Lung (tissue), 12 donors: ENCODE measurements around the gene AP4E1. TPM values are rescaled to one million over a fixed set of nuclear protein-coding genes. Genes with fewer than 3 reads are reported as not detected.

Experiments
- ATAC-seq: fragments of 200-7000 bp; cut with Tn5 transposase; one replicate; pipeline ENCODE4 v1.9.1; 2020; ENCODE audit warnings: moderate number of reproducible peaks; ENCODE audit not compliant: insufficient read depth, low FRiP score
- DNase-seq, 3 donors: peaks; one replicate each; pipeline ENCODE4 v3.0.0-alpha.2; 2013 to 2017
- H3K27ac ChIP-seq, 2 donors: one replicate each; pipeline ENCODE4 v1.5.1; 2013; ENCODE audit warnings: mild to moderate bottlenecking in 2 of 2, moderate library complexity in 2 of 2, control low read depth in 1 of 2, inconsistent platforms in 1 of 2, low read depth in 1 of 2, low read length in 1 of 2
- H3K27me3 ChIP-seq, 3 donors: one replicate each; pipeline ENCODE4 v1.5.1; 2013; ENCODE audit warnings: low read length in 2 of 3; ENCODE audit not compliant: control insufficient read depth in 3 of 3, insufficient read depth in 3 of 3
- H3K36me3 ChIP-seq, 4 donors: one replicate each; pipeline ENCODE4 v1.5.1; 2013; ENCODE audit warnings: low read length in 4 of 4, mild to moderate bottlenecking in 1 of 4, moderate library complexity in 1 of 4; ENCODE audit not compliant: control insufficient read depth in 4 of 4, insufficient read depth in 4 of 4
- H3K4me1 ChIP-seq, 5 donors: one replicate each; pipeline ENCODE4 v1.5.1; 2013; ENCODE audit warnings: low read length in 5 of 5, mild to moderate bottlenecking in 2 of 5, moderate library complexity in 1 of 5; ENCODE audit not compliant: control insufficient read depth in 5 of 5, insufficient read depth in 5 of 5
- H3K4me3 ChIP-seq: one replicate; pipeline ENCODE4 v1.5.1; 2013; ENCODE audit warnings: mild to moderate bottlenecking, control low read depth, moderate library complexity
- H3K9ac ChIP-seq, 2 donors: one replicate each; pipeline ENCODE4 v1.5.1; 2013; ENCODE audit warnings: low read length in 2 of 2, control low read depth in 1 of 2; ENCODE audit not compliant: insufficient read depth in 1 of 2
- H3K9me3 ChIP-seq, 4 donors: one replicate each; pipeline ENCODE4 v1.5.1; 2013; ENCODE audit warnings: low read length in 3 of 4, mild to moderate bottlenecking in 1 of 4, moderate library complexity in 1 of 4; ENCODE audit not compliant: control insufficient read depth in 4 of 4, insufficient read depth in 3 of 4
- WGBS, 2 donors: extraction: QIAGEN DNeasy Blood & Tissue Kit; methylation state at CpG; one replicate each; pipeline ENCODE4 v1.1.7; 2013; 5-methylcytosine and 5-hydroxymethylcytosine counted together
- polyA plus RNA-seq, 2 donors: library from polyadenylated mRNA; stranded (reverse); fragments of 200-250 nt; gene quantifications; one replicate each; pipeline ENCODE4 v1.2.1, GENCODE V29; 2013
- total RNA-seq, 2 donors: library from RNA; depleted of rRNA in 1 of 2; stranded (reverse); fragments of >200 nt in 1 of 2; gene quantifications; one replicate each; pipeline ENCODE4 v1.2.1, GENCODE V29; 2014 to 2021
- TF ChIP-seq, protein P1 (sequence below): IDR thresholded peaks from 2 replicates; pipeline ENCODE4 v1.5.1; 2012; ENCODE audit warnings: mild to moderate bottlenecking; ENCODE audit errors: control extremely low read depth, extremely low read depth
- donor health status: control.
- donor health status: control.
- donor health status: Bipolar disorder and iron deficiency.
- donor health status: healthy.
- donor health status: DM: yes; HTN: yes; CAD: no.

Gene AP4E1
- total and polyA plus RNA-seq, 4 donors = 2.2 to 12.7 (median 6.7) TPM

DNA sequence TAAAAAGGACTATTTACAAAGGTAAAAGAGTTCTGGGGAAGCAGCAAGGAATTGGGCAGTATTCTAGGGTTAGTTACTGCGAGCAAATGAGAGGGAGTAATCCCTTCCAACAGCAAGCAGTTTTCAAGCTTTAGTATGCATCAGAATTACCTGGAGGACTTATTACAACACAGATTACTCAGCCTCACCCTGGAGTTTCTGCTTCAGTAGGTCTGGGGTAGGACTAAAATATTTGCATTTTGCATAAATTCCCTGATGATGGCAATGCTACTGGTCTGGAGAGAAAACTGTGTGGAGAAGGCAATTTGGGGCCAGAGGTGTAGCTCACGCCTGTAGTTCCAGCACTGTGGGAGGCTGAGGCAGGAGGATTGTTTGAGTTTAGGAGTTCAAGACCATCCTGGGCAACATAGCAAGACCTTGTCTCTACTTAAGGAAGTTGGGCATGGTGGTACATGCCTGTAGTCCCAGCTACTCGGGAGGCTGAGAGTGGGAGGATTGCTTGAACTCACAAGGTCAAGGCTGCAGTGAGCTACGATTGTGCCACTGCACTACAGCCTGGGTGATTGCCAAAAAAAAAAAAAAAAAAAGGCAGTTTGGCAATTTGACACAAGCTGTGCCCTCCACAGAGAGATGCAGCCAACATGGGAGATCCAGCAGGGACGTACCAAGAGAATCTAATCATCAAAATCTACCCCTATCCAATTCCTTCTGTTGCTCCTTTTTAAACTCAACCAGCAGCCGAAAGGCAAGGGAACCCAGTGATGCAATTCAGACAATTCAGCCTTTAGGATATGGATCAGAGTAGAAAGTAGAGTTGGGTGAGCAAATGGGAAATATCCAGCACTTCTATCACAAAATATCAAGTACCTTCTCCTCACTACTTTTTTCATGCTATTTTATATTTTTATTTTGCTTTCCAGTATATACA is 27.1 kb upstream of the AP4E1 start:
- DNase-seq = no peak
- Histone ChIP-seq H3K27me3 (no peaks in the 10 kb centered on the region), H3K27ac (peak overlapping the region in 1 of 2 donors; percentile 47), H3K9me3 (no peaks in the 10 kb centered on the region), H3K9ac (no peak overlapping the region), H3K4me3 (no peak overlapping the region), H3K36me3 (no peaks in the 10 kb centered on the region), H3K4me1 (peaks cover 0 to 4% (median 0%) of the 10 kb centered on the region in 5 donors)
- 44 to 59% methylated on average over 6 of the region's 6 CpGs for WGBS, 2 donors
- ATAC-seq = no peak
- TF ChIP-seq, protein P1, sequence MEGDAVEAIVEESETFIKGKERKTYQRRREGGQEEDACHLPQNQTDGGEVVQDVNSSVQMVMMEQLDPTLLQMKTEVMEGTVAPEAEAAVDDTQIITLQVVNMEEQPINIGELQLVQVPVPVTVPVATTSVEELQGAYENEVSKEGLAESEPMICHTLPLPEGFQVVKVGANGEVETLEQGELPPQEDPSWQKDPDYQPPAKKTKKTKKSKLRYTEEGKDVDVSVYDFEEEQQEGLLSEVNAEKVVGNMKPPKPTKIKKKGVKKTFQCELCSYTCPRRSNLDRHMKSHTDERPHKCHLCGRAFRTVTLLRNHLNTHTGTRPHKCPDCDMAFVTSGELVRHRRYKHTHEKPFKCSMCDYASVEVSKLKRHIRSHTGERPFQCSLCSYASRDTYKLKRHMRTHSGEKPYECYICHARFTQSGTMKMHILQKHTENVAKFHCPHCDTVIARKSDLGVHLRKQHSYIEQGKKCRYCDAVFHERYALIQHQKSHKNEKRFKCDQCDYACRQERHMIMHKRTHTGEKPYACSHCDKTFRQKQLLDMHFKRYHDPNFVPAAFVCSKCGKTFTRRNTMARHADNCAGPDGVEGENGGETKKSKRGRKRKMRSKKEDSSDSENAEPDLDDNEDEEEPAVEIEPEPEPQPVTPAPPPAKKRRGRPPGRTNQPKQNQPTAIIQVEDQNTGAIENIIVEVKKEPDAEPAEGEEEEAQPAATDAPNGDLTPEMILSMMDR = no peak

DNA sequence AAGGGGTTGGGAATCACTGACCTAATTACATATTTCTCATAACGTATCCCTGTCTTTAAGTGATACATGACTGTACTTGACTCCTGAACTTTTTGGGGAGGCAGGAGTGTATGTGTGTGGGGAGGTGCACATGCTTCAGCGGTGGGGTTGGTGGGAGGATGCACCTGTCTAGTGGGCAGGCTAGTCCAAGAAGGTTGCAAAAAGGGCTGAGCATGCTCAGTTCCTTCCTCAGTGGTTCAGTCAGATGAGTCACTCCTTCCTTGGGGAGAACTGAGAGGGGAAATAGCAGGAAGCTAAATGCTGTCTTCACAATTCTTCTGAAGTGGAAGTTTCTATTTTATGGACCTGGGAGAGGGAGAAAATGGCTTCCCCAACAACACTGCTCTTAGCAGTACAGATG is 24.6 kb upstream of the AP4E1 start:
- H3K27ac ChIP-seq = no peak overlapping the region
- WGBS, 2 donors = 33 to 49% methylated on average over 2 of the region's 2 CpGs

DNA sequence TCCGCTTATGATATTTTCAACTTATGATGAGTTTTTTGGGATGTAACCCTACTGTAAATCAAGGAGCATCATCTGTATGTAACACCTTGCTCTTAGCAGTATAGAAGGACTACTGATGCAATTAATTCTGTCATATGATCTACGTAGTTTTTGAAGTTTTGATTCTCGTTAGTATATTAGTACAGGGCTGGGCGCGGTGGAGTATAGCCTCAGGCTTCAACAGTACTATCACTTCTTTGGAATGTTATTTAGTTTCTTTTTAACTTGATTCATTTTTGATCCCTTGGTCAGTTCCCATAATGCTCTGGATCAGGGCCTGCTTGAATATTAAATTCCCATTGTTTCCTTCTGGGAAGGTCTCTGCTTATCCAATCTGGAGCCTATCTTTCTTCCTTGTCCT is 23.9 kb upstream of the AP4E1 start:
- no peak for DNase-seq
- no peaks in the 10 kb centered on the region for H3K36me3 ChIP-seq
- WGBS, 2 donors = 89 to 90% methylated on average over 5 of the region's 5 CpGs
- no peaks in the 10 kb centered on the region for H3K9me3 ChIP-seq
- TF ChIP-seq, protein P1 = no peak
- H3K4me3 ChIP-seq = no peak overlapping the region
- peaks cover 0 to 4% (median 0%) of the 10 kb centered on the region in 5 donors for H3K4me1 ChIP-seq
- peak overlapping the region in 1 of 2 donors; percentile 16 for H3K27ac ChIP-seq
- no peaks in the 10 kb centered on the region for H3K27me3 ChIP-seq
- ATAC-seq = no peak
- no peak overlapping the region for H3K9ac ChIP-seq

More for the DNA sequence above, 24.6 kb upstream of the AP4E1 start:
- DNase-seq = no peak
- peaks cover 0 to 4% (median 0%) of the 10 kb centered on the region in 5 donors for H3K4me1 ChIP-seq
- no peak overlapping the region for H3K4me3 ChIP-seq
- H3K9ac ChIP-seq = no peak overlapping the region
- H3K27me3 ChIP-seq = no peaks in the 10 kb centered on the region
- no peak for ATAC-seq
- H3K36me3 ChIP-seq = no peaks in the 10 kb centered on the region
- no peaks in the 10 kb centered on the region for H3K9me3 ChIP-seq
- TF ChIP-seq, protein P1 = no peak

DNA sequence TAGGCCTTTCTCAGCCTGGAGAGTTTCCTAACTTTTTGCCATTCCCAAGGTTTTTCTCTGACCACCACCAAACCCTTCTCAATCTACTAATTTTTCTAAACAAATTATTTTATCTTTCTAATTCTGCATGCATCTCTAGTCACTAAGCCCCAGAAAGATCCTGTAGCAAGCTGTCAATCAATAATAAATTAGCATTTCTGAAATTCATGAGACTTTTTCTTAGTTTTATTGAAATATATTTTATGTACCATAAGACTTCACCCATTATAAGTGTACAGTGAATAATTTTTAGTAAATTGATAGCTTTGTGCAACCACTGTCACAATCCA is 22.4 kb upstream of the AP4E1 start:
- no peak overlapping the region for H3K4me3 ChIP-seq
- H3K4me1 ChIP-seq = peaks cover 0 to 4% (median 0%) of the 10 kb centered on the region in 5 donors
- H3K36me3 ChIP-seq = no peaks in the 10 kb centered on the region
- H3K9me3 ChIP-seq = peaks cover 0 to 2% (median 0%) of the 10 kb centered on the region in 4 donors
- no peaks in the 10 kb centered on the region for H3K27me3 ChIP-seq
- no peak for DNase-seq
- H3K27ac ChIP-seq = no peak overlapping the region
- ATAC-seq = no peak
- no peak overlapping the region for H3K9ac ChIP-seq
- TF ChIP-seq, protein P1 = no peak
